ENCODE results near the gene ZSCAN9. TPM values are rescaled to one million over a fixed set of nuclear protein-coding genes. Genes with fewer than 3 reads are reported as not detected.

ZSCAN9 gene
- total RNA-seq, 2 donors from 2014 or later = 1.0 to 1.8 TPM

DNA sequence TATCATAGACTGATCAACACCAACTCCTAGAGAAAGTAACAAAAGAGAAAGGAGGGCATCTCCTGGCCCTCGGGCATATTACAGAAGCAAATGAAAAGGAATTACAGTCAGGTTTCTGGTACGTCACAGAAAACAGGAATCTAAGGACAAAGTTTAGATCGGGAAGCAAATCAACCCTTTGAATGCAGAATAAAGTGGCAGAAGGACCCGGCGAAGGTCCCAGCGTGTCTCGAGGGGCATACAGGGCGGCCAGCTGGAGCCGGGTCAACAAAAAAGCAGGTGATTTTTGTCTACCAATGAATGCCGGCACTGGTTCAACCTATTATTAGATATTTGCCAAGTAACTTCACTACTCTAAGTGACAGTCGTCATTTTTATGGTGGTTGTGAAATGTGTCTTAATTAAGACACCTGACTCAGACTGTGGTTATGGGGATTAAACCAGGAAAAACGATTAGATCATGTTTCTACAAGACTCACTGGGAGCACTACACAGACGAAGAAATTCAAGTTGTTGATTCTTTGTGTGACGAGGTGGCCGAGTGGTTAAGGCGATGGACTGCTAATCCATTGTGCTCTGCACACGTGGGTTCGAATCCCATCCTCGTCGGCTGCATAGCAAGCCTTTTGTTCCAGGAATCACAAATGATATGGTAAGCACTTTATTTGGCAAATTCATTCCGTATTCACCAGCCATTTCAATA is 12.4 kb upstream of the ZSCAN9 start:
- Mint-ChIP-seq H3K27me3 (peaks cover 70% of the 10 kb centered on the region), H3K4me3 (peak overlapping the region; percentile 69), H3K4me1 (peaks cover 14% of the 10 kb centered on the region), H3K27ac (peak overlapping the region; percentile 10), H3K36me3 (ENCODE audit: low read depth) (peaks cover 1% of the 10 kb centered on the region), H3K9me3 (no peaks in the 10 kb centered on the region)
- peak; percentile 84 for ATAC-seq (replicated peaks)

DNA sequence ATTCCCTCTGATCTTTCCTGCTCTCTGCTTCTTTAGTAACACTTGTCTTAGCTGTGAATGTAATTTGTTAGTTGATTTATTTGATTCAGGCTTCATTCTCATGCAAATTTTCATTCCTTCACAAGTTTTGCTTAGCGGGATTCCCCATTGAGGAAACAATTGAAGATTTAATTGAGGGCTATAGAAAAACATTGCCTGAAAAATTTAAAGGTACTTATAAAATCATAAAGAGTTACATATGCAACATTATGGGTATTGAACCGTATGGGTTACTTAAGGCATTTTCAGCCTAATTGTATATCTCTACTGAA is 11.9 kb upstream of the ZSCAN9 start:
- Mint-ChIP-seq H3K27ac (peak overlapping the region; percentile 10), H3K27me3 (peaks cover 68% of the 10 kb centered on the region), H3K4me3 (peak overlapping the region; percentile 69), H3K9me3 (no peaks in the 10 kb centered on the region), H3K4me1 (peaks cover 13% of the 10 kb centered on the region), H3K36me3 (ENCODE audit: low read depth) (no peaks in the 10 kb centered on the region)
- no peak for ATAC-seq (replicated peaks)

DNA sequence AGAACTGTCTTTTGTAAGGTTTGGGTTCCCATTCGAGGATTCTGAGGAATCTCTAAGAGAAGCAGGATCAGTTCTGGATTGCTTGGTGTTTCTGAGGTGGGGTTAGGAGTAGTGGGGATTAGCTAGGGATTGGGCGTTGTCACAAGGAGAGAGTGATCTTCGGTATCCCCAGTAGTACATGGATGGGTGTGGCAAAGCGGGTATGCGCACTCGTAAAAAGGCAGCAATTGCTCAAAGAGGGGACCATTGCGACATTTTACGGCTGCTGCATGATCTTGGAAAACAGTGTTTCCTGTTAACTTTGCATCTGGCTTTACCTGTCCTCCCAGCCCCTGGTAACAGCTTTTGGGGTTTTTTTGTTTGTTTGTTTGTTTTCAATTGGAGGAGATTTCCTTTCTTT is 9.7 kb upstream of the ZSCAN9 start:
- Mint-ChIP-seq H3K27ac (no peak overlapping the region), H3K9me3 (no peaks in the 10 kb centered on the region), H3K4me1 (peaks cover 13% of the 10 kb centered on the region), H3K27me3 (peaks cover 57% of the 10 kb centered on the region), H3K36me3 (ENCODE audit: low read depth) (no peaks in the 10 kb centered on the region), H3K4me3 (no peak overlapping the region)
- ATAC-seq (replicated peaks) = no peak

DNA sequence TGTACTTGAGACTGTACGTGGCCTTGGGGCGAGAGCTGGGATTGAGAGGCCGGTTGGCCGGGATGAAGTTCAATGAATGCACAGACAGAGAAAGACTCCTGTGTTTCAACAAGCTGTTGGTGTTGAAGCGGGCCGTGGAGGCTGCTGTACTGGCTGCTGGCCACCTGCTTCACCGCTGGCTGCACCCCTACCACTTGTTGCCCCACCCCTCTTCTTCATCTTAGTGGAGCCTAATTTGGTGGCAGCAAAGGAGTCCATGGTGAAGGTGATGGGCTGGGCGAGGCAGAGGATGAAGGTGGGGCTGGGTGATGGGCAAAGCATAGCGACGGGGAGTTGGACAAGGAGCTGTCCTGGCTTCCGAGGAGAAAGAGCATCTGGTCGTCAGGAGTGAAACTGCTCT is 7.2 kb upstream of the ZSCAN9 start:
- Mint-ChIP-seq H3K4me1 (peaks cover under 1% of the 10 kb centered on the region), H3K9me3 (no peaks in the 10 kb centered on the region), H3K4me3 (peak overlapping the region; percentile 73), H3K27me3 (peaks cover 58% of the 10 kb centered on the region), H3K27ac (no peak overlapping the region), H3K36me3 (ENCODE audit: low read depth) (no peaks in the 10 kb centered on the region)
- ATAC-seq (replicated peaks) = no peak

DNA sequence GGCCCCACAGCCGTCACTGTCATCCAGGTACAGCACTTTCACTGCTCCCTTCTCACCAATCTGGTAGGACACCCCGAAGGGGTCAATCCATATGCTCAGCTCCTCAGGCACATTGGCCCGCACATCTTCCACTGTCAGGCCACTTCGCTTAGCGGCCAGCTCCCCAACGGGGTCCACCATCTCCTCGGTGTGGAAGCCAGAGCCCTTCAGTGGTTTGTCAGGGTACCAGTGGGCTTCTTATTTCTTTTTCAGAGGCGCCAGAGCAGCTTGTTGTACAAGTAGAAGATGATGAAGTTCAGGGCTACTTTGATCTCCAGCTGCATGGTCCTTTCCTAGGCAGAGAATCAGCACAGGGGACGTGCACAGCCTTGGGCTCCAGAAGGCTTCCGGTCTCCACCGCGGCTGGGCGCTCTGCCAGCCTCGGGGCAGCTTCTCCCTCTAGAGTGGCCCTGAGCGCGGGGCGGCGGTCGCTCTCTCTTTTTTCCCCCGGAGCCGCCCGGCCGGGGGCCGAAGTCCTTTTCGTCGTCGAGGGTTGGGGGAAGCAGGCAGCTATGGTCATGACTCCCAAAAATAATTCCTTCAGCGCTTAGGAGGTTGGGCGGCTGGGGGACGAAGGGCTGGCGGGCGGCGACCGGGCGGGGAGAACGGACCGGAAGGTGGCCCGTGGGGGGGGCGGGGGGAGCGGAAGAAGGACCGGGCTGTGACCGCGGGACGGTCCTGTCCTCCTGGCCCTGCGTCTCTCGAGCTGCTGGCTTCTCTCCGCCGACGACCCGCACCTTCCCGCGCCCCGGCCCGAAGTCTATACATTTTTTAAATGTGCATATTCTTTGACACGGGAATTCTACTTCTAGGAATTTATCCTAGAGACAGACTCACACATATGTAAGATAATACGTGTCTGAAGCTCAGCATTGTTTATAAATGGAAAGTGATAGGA is 6.5 kb upstream of the ZSCAN9 start:
- H3K4me1 Mint-ChIP-seq = no peaks in the 10 kb centered on the region
- no peaks in the 10 kb centered on the region for H3K36me3 Mint-ChIP-seq (ENCODE audit: low read depth)
- H3K4me3 Mint-ChIP-seq = peak overlapping the region; percentile 73
- peaks cover 57% of the 10 kb centered on the region for H3K27me3 Mint-ChIP-seq
- H3K27ac Mint-ChIP-seq = no peak overlapping the region
- H3K9me3 Mint-ChIP-seq = no peaks in the 10 kb centered on the region
- peak; percentile 86 for ATAC-seq (replicated peaks)

DNA sequence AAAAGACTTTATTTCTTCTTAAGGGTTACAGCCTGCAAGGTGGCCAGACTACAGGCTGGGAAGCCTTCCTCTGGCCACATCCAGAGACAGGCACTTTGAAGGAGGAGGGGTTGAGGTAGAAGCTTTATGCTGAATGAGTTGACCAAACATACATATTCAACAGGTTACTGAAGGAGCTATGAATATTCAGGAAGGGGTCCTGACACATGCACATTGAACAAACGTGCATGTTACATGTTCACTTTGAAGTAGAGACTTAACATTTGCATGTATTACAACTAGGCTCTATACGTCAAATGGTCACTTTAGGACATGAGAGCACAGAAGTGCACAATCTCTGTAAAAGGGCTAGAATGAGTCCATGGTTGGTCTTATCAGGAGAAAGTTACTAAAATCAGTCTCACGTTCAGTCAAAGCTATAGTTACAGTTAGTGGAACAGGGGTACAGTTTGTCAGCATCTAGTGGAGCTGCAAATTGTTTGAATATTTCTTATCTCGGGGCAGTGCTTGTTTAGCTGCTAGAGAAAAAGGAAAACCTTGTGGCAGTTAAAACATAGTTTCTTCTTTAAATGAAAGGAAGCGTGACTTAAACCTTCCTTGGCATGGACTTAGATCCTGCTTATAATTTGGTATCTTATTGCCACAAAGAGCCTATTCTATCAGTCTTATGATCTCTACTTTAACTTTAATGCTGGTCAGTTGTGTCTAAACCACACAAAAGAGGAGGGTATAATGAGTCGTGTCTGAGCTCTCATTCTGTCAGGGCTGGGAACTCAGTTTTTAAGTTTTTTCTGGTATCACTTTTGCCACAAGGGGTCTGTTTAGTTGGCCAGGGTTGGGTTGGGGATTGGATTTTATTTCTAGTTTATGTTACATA is 4.6 kb upstream of the ZSCAN9 start:
- Mint-ChIP-seq H3K27me3 (peaks cover 56% of the 10 kb centered on the region), H3K9me3 (no peaks in the 10 kb centered on the region), H3K36me3 (ENCODE audit: low read depth) (no peaks in the 10 kb centered on the region), H3K4me3 (no peak overlapping the region), H3K27ac (no peak overlapping the region), H3K4me1 (peaks cover 8% of the 10 kb centered on the region)
- ATAC-seq (replicated peaks) = no peak

DNA sequence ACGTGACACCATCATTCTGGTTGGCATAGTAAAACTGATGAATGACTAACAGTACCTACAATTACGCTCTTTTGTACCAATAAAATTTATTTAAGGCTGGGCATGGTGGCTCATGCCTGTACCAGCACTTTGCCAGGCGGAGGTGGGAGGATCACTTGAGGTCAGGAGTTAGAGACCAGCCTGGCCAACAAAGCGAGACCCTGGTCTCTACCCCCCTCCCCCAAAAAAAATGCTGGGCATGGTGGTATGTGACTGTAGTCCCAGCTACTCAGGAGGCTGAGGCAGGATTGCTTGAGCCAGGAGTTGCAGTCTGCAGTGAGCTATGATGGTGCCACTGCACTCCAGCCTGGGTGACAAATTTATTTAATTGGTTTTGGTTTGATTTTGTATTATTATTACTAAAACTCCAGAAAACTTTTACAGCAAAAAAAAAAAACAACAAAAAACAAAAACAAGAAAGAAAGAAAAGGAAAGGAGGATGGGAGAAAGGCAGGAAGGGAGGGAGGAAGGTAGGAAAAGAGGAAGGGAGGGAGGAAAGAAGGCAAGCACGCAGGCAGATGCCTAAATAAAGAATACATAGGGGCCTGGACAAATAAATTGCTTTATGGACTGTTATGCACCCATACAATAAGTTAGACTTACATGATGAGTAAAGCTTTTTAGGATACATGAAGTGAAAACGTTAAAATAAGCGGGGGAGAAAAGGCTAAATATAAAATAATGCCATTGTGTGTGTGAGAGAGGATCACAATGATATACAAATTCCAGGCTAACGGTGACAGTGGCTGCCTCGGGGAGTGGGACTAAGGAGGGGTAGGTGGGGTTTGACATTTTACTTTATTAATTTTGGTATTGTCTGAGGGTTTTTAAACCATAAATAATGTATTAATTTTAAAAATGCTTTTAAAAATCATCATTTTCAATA is 682 bp upstream of the ZSCAN9 start:
- Mint-ChIP-seq H3K9me3 (no peaks in the 10 kb centered on the region), H3K4me1 (peaks cover 8% of the 10 kb centered on the region), H3K27me3 (peaks cover 32% of the 10 kb centered on the region), H3K27ac (peak overlapping the region; percentile 61), H3K4me3 (peak overlapping the region; percentile 78), H3K36me3 (ENCODE audit: low read depth) (peaks cover 5% of the 10 kb centered on the region)
- ATAC-seq (replicated peaks) = no peak

DNA sequence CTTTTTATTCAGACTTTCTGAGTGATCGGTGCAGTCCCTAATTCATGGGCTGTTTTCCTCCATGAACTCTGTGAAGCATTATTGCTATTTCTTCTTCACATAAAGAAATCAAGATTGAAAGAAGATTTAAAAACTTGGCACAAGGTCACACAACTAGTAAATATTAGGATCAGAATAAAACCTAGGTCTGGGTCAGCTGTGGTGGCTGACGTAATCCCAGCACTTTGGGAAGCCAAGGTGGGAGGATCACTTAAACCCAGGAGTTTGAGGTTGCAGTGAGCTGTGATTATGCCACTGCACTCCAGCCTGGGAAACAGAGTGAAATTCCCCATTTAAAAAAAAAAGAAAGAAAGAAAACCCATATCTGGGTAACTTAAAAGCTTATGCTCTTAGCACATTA is 1.4 kb downstream of the ZSCAN9 start:
- no peak overlapping the region for H3K27ac Mint-ChIP-seq
- ATAC-seq (replicated peaks) = no peak
- H3K9me3 Mint-ChIP-seq = no peaks in the 10 kb centered on the region
- peaks cover 22% of the 10 kb centered on the region for H3K27me3 Mint-ChIP-seq
- H3K36me3 Mint-ChIP-seq (ENCODE audit: low read depth) = peaks cover 10% of the 10 kb centered on the region
- no peak overlapping the region for H3K4me3 Mint-ChIP-seq
- peaks cover 8% of the 10 kb centered on the region for H3K4me1 Mint-ChIP-seq

DNA sequence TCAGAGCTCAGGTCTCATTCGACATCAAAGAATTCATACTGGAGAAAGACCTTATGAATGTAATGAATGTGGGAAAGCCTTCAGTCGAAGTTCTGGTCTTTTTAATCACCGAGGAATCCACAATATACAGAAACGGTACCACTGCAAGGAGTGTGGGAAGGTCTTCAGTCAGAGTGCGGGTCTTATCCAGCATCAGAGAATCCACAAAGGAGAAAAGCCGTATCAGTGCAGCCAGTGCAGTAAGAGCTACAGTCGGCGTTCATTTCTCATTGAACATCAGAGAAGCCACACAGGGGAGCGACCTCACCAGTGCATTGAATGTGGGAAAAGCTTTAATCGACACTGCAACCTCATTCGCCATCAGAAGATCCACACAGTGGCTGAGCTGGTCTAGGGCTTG is 7.7 kb downstream of the ZSCAN9 start:
- H3K27ac Mint-ChIP-seq = no peak overlapping the region
- H3K36me3 Mint-ChIP-seq (ENCODE audit: low read depth) = peaks cover 10% of the 10 kb centered on the region
- H3K27me3 Mint-ChIP-seq = peaks cover 3% of the 10 kb centered on the region
- H3K4me1 Mint-ChIP-seq = no peaks in the 10 kb centered on the region
- H3K9me3 Mint-ChIP-seq = no peaks in the 10 kb centered on the region
- no peak for ATAC-seq (replicated peaks)
- H3K4me3 Mint-ChIP-seq = no peak overlapping the region

DNA sequence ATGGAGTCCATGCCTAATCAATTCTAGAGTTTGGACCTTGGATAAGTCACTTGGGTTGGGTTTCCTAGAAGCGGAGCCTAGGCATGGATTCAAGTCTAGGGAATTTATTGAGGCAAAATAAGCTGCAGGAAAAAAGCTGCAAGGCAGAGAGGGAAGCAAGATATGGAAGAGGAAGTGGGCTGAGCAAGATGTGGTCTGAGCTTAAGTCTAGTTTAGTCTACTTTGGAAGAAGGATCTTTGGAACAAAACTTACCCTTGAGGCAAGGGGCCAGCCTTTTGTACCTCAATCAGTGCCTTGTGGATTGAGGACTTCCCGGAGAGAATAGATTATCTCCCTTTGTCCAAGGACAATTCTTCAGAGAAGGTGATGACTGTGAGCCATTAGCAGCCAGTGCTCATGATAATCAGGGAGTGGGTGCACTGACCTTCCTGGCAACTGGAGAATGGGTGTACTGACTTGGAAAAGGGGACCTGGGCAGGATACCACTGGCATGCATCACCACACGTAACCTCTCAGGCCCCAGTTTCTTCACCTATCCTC is 10.9 kb downstream of the ZSCAN9 start:
- H3K36me3 Mint-ChIP-seq (ENCODE audit: low read depth) = no peaks in the 10 kb centered on the region
- peaks cover 3% of the 10 kb centered on the region for H3K27me3 Mint-ChIP-seq
- no peaks in the 10 kb centered on the region for H3K9me3 Mint-ChIP-seq
- no peak overlapping the region for H3K4me3 Mint-ChIP-seq
- H3K27ac Mint-ChIP-seq = no peak overlapping the region
- no peaks in the 10 kb centered on the region for H3K4me1 Mint-ChIP-seq
- no peak for ATAC-seq (replicated peaks)

DNA sequence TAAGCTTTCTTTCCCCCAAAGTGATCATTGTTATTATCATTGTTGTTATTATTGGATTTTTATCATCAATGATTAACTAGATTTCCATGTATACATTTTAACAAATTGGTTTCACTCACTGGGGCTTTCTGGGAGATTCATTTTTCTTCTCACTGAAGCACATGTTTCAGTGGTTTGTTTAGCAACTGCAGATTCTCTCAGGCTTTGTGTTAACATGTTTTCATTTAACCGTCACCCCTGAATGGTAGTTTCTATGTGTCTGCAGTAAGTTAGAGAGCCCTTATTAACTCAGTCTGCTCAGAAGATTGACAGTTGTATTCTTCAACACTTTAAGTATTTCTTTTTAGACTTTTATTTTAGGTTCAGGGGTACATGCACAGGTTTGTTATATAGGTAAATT is 14.6 kb downstream of the ZSCAN9 start:
- Mint-ChIP-seq H3K27ac (no peak overlapping the region), H3K9me3 (no peaks in the 10 kb centered on the region), H3K36me3 (ENCODE audit: low read depth) (peaks cover 13% of the 10 kb centered on the region), H3K4me3 (no peak overlapping the region), H3K27me3 (peaks cover 3% of the 10 kb centered on the region), H3K4me1 (no peaks in the 10 kb centered on the region)
- no peak for ATAC-seq (replicated peaks)

DNA sequence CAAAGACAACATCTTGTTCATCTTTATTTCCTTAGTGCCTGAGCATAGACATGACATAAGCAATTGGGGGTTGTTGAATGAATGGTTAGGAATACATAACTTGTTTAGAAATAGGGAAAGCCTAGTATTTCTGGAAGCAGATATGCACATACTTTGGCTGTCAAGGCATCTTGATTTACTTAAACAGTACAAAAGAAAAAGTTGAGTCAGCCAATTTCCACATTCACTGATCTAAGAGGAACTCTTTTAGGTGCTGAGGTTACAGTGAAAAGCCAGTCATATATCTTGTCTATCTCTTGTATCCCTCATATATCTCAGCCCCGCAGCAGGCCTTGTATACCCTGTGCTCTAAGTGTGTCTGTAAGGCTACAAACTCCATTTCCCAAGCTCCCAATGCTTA is 15.4 kb downstream of the ZSCAN9 start:
- H3K9me3 Mint-ChIP-seq = no peaks in the 10 kb centered on the region
- no peak overlapping the region for H3K27ac Mint-ChIP-seq
- no peaks in the 10 kb centered on the region for H3K4me1 Mint-ChIP-seq
- H3K27me3 Mint-ChIP-seq = peaks cover 3% of the 10 kb centered on the region
- no peak for ATAC-seq (replicated peaks)
- H3K36me3 Mint-ChIP-seq (ENCODE audit: low read depth) = peaks cover 21% of the 10 kb centered on the region
- H3K4me3 Mint-ChIP-seq = no peak overlapping the region

DNA sequence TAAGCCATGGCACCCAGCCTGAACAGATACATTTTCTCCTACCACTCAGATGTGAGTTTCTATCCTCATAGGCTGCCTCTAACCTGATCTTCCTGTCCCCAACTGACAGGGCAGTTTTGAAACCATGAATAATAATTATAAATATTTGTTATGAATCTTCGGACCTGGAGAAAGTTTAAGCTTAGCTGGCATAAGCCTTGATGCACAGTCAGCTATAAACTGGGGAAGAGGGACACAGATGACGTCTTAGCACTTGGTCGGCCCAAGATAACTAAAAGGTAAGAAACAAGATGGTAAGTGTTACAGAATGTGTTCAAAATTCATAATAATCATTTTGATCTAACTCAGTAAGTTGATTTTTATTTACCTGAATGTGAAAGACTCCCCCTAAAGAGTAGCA is 18.9 kb downstream of the ZSCAN9 start:
- Mint-ChIP-seq H3K36me3 (ENCODE audit: low read depth) (peaks cover 54% of the 10 kb centered on the region), H3K9me3 (no peaks in the 10 kb centered on the region), H3K27me3 (no peaks in the 10 kb centered on the region), H3K27ac (no peak overlapping the region), H3K4me1 (no peaks in the 10 kb centered on the region), H3K4me3 (no peak overlapping the region)
- ATAC-seq (replicated peaks) = no peak

Measured in activated T-helper 17 cell treated with anti-CD3 and anti-CD28 coated beads, Interleukin-2, amount 50 U/mL, for 72 hours (primary cell).